Erythroblast (primary cell): ENCODE measurements around the gene RAD51C.

Experiments
- GATA1 ChIP-seq: IDR thresholded peaks from 2 replicates; pipeline ENCODE4 v1.6.1; 2011; ENCODE audit warnings: low read depth, mild to moderate bottlenecking, control low read depth, low read length, moderate library complexity
- POLR2A ChIP-seq: IDR thresholded peaks from 2 replicates; pipeline ENCODE4 v1.6.1; 2011; ENCODE audit warnings: mild to moderate bottlenecking, low read length

GRCh38 chr17:58680038-58680369 is 12.4 kb upstream of the RAD51C start:
- no peak for TF ChIP-seq POLR2A
- no peak for TF ChIP-seq GATA1
